ENCODE measurements around the gene PDLIM7.

The PDLIM7 gene

GRCh38 chr5:177474846-177475562, 22.4 kb downstream of the PDLIM7 start:
- no peak for DNase-seq (ENCODE audit: low read depth in 2 of 2)

DNA sequence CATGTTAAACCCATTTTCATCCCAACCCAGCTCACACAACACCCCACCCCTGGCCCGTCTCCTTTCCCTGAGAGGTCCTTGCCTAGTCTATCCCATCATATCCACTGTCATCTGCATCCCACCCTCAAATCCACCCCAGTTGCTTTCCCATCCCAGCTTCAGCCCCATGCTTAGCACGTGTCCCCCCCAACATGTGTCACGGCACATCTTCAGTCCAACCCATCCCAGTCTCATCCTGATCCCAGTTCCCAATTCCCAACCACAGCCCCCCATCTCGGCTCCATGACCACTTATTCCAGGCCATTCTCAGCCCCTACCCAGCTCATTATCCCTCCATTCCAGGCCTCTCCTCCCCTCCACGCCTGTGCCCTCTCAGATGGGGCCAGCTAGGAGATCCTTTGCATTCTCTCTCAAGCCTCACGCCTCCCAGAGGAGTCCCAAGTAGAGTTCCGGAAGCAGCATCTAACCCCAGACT, 23.4 kb downstream of the PDLIM7 start:
- no peak for DNase-seq (ENCODE audit: low read depth in 2 of 2)

DNA sequence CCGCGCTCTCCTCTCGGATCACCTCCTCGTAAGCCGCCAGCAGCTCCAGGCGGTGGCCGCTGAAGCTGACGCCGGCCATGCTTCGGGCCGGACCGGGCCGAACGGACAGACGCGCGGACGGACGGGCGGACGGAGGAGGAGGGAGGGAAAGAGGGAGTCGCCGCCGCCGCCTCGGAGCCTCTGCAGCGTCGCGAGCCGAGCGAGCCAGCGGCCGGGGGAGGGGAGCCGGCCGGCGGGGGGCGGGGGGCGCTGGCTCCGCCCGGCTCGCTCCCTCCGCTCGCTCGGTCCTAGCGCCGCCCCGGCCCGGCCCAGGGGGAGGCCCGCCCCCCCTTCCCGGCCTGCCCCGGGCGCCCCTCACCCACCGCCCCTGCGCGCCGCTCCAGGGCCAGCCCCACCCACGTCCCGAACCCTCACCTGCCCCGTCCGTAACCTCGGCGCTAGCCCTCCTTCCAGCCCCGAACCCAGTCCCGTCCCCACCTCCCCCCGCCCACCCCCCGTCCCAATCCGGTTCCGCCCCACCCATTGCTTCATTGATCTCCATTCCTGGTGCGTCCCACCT, 23.9 kb downstream of the PDLIM7 start, which contains the start of gene DBN1:
Gene DBN1, minus strand, starts transcription at position 192 of the 559 bp plus-strand sequence. Its CDS starts 113 bp downstream, at position 79.
- no peak for DNase-seq (ENCODE audit: low read depth in 2 of 2)

GRCh38 chr5:177472460-177473442, 24.7 kb downstream of the PDLIM7 start:
- peak in 1 of 2 donors; percentile 25 for DNase-seq (ENCODE audit: low read depth in 2 of 2)

GRCh38 chr5:177471610-177472356, 25.6 kb downstream of the PDLIM7 start:
- no peak for DNase-seq (ENCODE audit: low read depth in 2 of 2)

GRCh38 chr5:177470759-177471536, 26.5 kb downstream of the PDLIM7 start:
- DNase-seq (ENCODE audit: low read depth in 2 of 2): no peak

DNA sequence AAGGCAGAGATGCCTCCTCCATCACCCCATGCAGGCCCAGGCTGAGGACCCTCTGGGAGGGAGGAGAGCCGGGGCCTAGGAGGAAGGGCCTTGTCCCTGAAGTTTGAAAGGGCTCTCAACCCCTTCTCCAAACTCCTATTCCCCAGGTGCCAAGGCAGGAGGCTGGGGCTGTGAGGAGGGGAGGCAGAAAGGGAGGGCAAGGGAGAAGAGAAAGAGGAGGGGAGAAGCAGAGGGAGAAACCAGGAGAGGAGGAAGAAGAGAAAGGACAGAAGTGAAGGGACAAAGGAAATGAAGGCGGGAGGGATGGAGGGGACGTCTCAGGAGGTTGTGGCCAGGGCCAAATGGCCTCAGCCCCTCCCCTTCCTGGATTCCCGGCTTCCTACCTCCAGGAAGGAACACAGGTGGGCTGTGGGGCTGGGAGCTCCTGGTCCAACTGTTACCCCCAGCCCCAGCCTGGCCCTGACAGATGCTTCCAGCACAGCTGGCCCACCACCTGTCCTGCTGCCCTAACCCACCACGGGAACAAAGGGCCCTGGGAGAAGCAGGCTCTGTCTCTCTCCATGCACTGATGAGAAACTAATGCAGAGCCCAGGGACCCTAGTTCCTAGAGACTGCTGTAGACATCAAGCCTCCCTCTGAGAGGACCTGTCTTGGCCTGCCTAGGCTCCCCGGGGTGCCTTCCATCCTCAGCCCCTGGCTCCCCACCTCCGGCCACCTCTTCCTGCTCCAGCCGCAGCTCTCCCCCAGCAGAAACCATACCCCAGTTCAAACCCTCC, 27.5 kb downstream of the PDLIM7 start:
- DNase-seq (ENCODE audit: low read depth in 2 of 2): no peak

DNA sequence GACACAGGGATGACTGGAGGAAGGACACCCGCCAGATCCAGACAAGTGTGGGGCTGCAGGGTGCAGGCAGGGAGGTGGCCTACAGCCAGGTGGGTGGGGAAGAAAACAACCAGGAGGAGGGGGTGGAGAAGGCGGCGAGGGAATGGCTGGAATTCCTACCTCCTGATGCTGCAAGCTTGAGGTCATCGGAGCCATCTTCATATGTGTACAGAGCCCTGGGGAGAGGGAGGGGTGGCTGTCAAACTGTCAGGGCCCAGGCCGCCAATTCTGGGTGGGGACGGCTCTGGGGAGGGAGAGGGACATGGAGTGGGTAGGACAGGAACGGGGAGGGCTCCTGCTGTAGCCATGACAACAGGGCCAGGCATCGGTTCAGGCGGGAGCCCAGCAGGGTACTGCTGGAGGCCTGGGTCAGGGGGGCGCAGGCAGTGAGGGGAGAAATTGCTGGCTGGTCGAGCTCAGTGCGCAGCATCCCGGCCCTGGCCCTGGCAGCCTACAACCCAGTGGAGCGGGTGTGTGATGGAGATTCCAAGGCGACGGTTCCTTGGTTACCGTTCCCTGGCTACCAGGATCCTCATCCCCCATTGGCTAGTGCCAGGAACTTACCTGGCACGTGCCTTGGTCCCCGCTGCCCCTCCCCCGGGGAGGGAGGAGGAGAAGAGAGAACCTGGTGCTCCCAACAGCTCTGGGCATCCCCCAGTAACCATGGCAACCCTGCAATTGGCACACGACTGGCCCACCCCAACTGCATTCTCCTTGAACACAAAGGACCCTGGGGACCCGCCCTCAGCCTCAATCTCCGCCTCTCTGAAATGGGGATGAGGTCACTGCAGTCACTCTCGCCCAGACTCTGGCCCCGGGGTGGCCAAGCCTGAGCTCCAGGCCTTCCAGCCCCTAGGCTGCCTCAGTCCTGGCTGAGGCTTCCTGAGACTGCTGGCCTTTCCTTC, 28.4 kb downstream of the PDLIM7 start:
- DNase-seq (ENCODE audit: low read depth in 2 of 2): no peak

GRCh38 chr5:177468329-177468684, 29.1 kb downstream of the PDLIM7 start:
- no peak for DNase-seq (ENCODE audit: low read depth in 2 of 2)

DNA sequence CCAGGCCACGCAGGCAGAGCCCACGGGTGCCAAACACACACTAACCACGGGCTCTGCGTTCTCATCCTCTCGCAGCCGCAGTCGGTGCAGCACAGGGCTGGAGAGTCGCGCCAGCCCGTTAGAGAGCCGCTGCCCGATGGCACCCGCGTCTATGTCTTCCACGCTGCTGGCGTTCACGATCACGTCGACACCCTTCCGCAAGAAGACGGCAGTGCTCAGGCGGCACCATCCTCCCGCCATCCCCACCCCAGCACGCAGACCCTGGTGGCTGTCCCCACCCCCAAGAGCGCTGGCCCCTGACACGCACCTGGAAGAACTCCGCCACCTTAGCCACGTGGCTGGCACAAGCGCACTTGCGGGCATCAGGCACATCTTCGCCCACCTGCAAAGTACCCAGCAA, 30.0 kb downstream of the PDLIM7 start:
- DNase-seq (ENCODE audit: low read depth in 2 of 2): no peak

DNA sequence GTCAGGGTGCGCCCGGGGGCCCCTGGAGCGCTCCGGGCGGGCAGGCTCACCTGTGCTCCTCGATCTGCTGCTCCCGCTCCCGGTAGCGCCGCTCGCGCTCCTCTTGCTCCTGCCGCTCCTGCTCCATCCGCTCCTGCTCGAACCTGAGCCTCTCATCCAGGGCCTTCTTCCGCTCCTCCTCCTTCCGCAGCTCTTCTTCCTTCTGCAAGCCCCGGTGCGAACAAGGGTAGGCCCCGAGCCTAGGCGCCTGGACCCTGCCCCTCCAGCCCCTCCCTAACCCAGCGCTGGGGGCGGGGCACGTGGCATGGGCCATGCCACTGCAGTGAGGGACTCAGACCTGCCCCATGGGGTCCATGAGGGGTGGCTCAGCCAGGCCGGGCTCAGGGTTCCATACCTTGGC, 30.5 kb downstream of the PDLIM7 start:
- no peak for DNase-seq (ENCODE audit: low read depth in 2 of 2)

GRCh38 chr5:177465044-177465443, 32.4 kb downstream of the PDLIM7 start:
- DNase-seq (ENCODE audit: low read depth in 2 of 2): no peak

DNA sequence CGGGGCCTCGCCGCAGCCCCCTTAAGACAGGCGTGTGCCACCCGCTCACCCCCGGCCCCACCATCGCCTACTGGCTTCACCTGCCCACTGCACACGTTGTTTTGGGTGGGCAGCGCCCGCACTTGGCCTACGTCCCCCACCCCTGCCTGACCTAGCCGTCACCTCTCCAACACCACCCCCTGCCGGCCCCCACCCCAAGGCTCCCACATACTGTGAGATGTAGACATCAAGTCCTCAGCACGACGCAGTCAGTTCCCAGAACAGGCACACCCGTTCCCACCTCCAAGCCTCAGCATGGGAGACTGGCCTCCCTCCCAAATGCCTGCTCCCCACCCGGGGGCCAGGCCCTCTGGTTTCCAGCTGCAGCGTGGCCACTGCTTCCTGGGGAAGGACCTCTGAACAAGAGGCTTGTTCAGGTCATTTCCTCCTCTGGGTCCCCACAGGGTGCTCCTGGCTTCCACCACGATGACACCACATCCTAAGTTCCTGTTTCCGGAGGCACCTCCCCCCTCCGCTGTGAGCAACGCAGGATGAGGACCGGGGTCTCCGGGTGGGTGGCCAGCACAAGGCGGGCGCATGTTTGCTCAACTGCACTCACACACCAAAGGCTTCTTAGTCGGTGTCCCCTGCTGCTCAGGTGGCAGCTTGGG, 35.3 kb downstream of the PDLIM7 start:
- DNase-seq (ENCODE audit: low read depth in 2 of 2): no peak

- DNase-seq (ENCODE audit: low read depth in 2 of 2): no peak
These were observed 37.4 kb downstream of the PDLIM7 start for GRCh38 chr5:177459819-177460628.

DNA sequence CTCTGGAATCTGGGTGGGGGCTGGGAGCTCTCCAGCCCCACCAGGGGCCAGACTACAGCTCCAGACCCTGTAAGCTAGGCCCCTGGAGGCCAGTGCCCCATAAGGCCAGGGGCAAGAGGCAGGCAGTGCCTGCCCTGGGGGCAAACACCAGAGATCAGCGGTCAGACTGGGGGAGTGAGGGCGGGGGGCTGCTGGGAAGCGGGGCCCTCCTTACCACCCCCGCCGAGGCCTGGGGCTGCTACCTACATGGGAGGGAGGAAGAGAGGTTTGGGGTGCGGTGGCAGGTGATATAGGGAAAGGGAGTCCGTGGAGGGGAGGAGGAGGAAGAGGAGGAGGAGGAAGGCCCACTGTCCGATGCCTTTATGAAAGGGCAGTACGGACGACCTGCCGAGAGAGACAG, 38.0 kb downstream of the PDLIM7 start:
- DNase-seq (ENCODE audit: low read depth in 2 of 2): no peak

- no peak for DNase-seq (ENCODE audit: low read depth in 2 of 2)
These were observed 38.5 kb downstream of the PDLIM7 start for GRCh38 chr5:177458912-177459350.
